Central memory CD4-positive, alpha-beta T cell (primary cell): ENCODE data around the gene TMEM101.
A peak's percentile ranks its signal among the peaks of the same experiment; 100 is the strongest.
"Not testable (repeated sequence)": the region's sequence is repeated elsewhere in the genome, so short reads cannot be mapped to it uniquely, and the experiment has no call there.

Source experiments
- DNase-seq: peaks from one replicate; pipeline ENCODE4 v3.0.0; 2022

The TMEM101 gene

DNA sequence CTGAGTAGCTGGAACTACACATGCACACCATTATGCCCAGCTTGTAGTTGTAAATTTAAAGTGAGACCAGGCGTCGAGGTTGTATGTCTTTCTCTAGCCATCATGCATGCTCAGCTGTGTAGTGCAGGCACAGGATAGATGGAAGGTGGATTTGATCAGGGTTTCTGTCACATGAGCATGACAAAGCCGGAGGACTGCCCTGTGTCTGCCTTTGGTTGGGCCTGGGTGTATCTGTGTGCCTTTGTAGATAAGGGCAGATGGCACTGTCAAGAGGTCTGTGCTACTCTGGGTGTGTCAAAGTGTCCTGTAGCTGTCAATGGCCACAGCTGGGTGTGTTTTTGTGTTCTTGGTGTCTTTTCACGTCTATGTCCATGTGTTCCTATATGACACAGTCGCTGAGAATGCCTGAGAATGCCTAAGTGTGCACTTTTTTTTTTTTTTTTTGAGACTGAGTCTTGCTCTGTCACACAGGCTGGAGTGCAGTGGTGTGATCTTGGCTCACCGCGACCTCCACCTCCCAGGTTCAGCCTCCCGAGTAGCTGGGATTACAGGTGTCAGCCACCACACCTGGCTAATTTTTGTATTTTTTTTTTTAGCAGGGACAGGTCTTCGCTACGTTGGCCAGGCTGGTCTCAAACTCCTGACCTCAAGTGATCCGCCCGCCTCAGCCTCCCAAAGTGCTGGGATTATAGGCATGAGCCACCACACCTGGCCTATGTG lies 14.5 kb downstream of the TMEM101 start:
- DNase-seq = no peak

DNA sequence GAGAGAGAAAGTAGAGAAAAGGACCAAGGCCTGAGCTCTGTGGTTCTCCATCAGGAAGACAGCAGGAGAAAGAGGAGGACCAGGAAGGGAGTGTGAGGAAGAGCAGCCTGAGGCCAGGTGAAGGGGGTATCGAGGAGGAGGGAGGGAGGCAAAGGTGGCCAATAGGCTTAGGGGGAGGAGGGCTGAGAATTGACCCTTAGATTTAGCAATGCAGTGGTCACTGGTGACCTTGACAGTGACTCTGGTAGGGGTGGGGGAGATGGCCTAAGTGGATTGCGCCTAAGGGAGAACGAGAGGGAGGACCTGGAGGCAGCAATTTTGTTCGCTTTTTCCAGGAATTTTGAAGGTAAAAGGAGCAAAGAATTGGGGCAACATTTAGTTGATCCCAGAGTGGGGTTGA lies 15.7 kb downstream of the TMEM101 start:
- DNase-seq = no peak

DNA sequence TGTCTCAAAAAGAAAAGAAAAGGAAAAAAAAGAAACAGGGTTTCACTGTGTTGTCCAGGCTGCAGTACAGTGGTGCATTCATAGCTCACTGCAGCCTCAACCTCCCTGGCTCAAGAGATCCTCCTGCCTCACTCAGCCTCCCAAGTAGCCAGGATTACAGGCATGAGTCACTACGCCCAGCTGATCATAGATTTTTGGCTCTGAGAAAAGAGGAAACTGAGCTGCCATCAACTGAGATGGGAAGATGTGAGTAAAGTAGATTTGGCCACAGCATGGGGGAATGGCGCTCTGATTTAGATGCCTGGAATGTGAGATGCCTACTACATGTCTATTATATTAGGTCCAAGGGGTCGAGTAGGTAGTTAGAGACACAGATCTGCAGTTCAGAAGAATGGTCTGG lies 16.2 kb downstream of the TMEM101 start:
- DNase-seq = no peak

DNA sequence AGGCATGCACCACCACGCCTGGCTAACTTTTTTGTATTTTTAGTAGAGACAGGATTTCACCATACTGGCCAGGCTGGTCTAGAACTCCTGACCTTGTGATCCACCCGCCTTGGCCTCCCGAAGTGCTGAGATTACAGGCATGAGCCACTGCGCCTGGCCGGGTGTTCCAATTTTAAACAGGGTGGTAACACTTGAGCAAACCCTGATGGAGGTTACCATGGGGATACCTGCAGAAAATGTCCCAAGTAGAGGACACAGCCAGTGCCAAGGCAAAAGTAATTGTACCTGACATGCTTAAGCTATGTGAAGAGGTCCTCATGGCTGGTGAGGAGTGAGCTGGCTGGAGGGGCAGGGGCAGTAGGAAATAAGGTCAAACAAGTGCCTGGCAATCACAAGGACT lies 17.6 kb downstream of the TMEM101 start:
- DNase-seq = not testable (repeated sequence)

DNA sequence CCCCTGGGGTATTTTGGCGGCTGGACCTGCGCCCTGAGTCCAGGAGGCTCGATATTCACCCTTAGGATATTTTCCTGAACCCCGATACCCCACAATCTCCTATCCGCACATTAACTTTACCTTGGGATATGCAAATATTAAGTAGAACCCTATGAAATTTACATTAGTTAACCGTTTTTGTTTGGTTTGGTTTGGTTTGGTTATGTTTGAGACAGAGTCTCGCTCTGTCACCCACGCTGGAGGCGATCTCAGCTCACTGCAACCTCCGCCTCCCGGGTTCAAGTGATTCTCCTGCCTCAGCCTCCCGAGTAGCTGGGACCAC lies 19.7 kb downstream of the TMEM101 start:
- no peak for DNase-seq

DNA sequence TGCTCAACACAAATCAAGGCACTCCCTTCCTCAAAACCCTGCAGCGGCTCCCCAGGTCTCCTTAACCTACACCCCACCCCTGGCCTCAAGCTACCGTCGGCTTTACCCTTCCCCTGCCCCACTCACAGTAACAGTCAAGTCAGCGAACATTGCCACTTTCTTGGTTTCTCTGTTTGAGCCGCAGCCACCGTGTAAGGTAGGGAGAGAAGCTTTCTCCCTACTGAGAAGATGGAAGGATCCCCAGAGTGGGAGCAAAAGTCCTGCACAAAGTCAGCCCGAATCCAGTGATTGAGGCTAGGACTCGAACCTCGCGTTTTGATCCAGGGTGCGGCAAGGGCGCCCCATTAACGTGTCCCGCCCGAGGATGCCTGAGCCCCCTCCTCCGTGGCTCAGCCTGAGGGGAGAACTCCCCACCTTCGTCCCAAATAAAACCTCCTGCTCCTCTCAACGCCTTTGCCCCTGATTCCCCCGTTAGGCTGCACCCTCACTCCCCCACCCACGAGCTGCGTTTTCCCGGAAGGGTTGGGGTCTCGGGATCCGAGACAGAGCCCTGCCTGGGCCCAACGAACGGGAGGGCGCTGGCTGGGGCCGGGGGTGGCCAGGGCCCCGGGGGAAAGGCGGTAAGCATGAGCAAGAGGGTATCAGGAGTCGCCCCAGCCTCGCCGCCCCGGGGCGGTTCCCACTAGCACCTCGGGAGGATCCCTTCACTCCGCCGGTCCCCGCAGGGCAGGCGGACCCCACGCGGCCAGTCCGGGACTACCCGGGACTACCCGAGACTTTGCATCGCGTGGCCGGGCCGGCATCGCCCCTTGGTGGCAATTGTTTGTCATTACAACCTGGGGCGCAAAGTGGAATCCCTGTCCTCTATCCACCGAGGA lies 20.3 kb downstream of the TMEM101 start:
- DNase-seq = peak; percentile 52

DNA sequence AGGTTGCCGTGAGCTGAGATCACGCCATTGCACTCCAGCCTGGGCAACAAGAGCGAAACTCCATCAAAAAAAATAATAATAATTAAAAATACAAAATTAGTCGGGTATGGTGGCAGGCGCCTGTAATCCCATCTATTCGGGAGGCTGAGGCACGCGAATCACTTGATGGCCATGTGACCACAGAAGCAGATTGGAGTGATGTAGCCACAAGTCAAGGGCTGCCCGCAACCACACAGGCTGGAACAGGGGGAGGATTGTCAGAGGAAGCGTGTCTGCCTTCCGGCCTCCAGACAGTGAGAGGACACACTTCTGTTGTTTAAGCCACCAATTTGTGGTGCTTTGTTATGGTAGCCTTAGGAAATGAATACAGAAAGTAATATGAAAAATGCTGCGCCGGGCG lies 22.1 kb downstream of the TMEM101 start:
- no peak for DNase-seq

DNA sequence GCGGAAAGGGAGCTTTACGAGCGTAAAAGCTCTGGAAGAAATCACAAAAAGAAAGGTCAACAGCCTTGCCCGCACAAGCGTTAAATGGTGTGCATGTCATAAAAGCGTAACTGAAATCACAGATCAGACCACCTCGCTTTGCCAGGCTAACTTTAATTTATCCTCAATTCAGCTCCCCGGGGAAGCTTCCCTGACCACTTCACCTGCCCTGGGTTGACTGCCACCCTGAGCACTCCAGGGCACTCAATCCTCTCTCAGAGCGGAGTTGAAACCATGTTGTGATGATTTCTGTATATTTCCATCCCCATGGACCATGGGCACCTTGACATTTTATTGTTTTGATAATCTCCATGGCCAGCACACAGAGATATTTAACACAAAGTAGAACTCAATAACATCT lies 26.5 kb downstream of the TMEM101 start:
- no peak for DNase-seq

DNA sequence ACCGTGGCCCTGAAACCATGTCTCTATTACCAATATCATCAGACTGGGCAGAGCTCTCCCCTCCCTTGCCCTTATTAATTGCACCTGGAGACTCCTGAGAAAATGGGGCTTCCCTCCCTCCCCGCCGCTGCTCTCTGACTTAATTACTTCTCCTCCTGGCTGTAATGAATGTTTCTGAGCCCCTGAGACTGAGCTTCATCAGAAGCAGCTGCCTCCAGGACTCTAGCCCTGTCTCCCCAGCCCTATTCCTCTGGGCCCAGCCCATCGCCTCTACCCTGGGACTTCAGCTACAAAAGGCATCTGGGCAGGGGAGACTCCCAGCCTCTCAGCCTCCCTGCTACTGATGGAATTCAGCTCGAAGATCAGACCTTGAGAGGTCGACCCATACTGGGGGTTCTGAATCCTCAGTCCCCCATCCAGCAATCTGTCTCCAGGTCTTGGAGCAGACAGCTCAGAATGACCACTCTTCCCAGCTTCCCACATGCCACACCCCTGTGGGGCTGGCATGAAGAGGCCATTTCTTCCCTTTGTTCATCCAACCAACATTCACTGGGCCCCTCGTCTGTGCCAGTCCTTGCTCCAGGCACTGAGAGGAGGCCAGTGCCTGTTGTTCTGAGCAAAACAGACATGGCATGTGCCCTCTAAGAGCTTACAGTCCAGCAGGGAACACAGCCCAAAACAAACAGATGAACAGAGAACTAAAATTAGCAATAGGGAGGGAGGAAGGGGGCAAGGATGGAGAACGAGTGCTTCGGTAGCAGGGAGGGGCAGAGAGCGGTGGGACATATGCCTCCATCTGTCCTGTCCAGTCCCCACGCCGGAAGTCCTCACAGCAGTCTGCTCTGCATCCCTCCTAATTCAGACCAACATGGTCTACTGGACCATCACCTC lies 27.4 kb downstream of the TMEM101 start:
- no peak for DNase-seq

DNA sequence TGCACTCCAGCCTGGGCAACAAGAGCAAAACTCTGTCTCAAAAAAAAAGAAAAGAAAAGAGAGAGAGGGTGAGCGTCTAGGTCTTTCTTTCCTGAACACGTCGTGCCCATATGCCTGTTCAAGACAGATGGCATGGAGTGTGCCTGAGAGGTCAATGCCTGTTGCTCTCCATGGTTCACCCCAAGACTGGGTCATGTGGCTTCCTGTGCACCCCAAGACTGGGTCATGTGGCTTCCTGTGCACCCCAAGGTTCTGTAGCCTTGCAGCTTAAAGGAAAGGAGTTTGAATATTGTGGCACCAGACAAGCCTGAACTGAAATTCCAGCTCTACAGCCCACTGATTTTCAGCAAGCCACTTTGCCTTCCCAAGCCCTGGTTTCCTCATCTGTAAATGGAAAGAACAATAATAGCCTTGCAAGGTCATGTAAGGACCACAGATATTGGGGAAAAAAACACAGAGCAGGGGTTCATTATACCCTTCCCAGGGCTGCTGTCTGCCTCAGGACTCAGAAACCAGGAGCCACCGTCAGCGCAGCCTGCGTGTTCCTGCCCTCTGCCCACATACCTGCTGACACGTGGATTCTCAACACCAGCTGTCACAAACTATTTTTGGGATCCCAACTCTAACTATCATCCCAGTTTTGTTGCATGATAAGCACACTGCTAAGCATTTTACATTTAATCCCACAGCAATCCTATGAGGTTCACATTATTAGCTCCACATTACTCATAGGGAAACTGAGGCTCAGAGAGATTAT lies 28.4 kb downstream of the TMEM101 start:
- no peak for DNase-seq

DNA sequence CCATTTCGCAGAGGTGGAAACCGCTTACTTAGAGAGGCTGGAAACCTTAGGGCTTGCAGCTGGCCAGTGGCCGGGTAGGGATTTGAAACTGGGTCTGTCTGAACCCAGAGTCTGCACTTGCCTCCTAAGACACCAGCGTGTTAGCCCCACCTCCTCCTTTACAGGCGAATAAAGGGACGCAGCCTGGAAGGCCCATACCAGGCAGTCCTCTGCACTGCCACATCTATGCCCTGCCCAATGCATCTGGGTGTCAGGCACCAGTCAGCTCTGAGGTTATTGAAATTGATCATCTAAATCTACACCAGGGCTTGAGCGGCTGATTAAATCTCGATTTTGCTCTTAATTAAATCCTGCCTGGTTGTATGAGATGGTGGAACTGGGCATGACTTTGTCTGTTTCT lies 30.2 kb downstream of the TMEM101 start:
- no peak for DNase-seq

DNA sequence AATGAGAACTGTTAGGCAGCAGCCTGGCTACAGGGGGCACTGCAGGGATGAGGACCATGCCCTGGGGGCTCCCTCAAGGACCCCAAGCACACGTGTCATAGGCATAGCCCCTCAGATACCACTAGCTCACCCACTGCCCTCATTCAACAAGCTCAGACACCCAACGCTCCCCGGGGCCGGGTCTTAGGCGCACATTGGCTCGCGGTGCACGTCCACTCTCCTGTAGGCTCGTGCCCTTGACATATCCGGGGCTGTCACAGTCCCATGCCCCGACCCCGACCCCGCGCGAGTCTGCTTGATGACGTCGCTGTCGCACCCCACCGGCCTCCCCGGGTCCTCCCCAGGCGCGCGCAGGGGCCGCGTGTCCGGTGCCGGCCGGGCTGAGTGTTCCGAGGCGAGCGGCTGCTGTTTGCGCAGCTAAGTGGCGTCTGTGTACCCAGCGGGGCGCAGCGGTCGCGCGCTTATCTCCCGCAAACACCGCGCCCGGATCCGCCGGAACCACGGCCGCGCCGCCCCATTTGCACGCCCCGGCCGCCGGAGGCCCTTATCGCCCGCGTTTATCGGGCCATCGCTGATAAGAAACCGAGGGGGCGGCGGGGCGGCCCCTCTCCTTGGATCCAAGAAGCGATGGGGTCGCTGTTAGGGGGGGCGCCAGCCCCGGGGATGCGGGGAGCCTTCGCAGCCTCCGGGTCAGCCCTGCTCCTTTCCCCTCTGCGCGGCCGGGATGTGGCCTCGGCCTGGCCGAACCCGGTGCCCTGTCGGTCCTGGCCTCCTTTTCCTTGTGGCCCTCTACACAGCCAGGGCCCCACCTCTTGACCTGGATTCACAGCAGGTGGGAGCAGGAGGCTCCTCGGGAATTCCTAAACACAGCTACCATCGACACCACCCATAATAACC lies 31.0 kb downstream of the TMEM101 start:
- no peak for DNase-seq

DNA sequence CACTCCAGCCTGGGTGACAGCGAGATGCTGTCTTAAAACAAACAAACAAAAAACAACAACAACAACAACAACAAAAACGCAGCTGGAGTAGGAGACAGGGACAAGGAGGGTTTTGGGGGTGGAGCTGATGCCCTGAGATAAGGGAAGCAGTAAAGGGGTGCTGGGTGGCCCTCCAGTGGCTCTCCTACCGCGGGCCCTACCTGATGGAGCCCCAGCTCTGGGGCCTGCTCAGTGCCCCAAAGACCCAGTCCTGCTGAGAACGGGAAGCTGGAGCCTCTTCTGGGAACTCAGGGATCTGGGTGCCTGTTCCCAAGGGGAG lies 31.6 kb downstream of the TMEM101 start:
- no peak for DNase-seq

DNA sequence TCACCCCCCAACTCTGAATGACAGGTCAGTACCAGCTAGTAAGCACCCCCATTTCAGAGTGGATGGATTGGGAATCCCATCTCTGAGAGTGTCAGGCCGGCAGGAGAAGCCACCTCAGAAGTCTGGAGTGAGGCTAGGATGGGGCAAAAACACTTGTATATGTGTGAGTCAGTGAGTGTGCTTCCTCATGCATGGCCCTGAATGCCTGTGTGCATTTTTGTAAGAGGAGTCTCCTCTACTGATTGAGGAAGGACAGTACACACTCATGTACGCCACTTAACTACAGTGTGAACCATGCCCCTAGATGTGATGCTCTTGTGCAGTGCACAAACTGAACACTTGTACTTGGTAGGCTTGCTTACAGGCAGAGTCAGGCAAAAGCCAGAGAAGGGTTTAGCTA lies 32.6 kb downstream of the TMEM101 start:
- DNase-seq = no peak

DNA sequence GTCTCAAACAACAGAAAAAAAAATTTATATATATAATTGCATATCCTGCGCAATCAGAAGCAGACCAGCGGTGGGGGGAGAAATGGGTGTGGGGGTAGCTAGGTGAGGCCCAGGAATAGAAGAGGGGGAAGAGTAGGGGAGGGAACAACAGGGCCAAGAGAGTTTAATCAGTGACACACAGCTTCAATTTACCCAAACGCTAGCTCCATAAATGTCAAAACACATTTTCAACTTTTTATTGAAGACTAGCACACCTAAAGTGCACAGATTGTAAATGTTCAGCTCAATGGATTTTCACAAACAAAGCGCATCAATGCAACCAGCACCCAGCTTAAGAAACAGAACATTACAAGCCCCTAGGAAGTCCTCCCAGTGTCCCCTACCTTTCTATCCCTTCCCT lies 35.1 kb downstream of the TMEM101 start:
- no peak for DNase-seq

DNA sequence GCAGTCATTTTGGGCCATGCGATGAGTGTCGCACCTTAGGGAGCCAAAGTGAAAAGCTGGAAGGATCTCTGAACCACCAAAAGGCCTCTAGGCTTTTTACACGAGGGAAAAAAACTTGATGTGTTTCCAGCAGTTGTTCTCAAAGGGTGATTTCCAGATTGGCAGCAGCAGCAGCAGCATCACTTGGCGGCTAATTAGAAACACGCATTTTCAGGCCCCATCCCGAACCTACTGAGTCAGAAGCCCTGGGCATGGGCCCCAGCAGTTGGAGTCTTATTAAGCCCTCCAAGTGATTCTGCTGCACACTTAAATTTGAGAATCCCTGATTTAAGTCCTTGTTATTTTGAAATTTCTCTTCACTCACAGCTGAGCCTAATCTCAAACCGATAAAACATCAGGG lies 35.8 kb downstream of the TMEM101 start:
- DNase-seq = no peak

DNA sequence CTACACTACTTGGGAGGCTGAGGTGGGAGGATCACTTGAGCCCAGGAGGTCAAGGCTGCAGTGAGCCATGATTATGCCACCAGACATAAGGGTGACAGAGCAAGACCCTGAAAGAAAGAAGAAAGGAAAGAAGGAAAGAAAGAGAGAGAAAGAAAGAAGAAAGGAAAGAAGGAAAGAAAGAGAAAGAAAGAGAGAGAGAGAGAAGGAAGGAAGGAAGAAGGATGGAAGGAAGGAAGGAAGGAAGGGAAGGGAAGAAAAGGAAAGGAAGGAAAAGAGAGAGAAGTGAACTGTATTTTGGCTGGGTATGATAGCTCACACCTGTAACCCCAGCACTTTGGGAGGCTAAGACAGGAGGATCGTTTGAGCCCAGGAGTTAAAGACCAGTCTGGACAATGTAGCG lies 36.7 kb downstream of the TMEM101 start:
- DNase-seq = no peak

DNA sequence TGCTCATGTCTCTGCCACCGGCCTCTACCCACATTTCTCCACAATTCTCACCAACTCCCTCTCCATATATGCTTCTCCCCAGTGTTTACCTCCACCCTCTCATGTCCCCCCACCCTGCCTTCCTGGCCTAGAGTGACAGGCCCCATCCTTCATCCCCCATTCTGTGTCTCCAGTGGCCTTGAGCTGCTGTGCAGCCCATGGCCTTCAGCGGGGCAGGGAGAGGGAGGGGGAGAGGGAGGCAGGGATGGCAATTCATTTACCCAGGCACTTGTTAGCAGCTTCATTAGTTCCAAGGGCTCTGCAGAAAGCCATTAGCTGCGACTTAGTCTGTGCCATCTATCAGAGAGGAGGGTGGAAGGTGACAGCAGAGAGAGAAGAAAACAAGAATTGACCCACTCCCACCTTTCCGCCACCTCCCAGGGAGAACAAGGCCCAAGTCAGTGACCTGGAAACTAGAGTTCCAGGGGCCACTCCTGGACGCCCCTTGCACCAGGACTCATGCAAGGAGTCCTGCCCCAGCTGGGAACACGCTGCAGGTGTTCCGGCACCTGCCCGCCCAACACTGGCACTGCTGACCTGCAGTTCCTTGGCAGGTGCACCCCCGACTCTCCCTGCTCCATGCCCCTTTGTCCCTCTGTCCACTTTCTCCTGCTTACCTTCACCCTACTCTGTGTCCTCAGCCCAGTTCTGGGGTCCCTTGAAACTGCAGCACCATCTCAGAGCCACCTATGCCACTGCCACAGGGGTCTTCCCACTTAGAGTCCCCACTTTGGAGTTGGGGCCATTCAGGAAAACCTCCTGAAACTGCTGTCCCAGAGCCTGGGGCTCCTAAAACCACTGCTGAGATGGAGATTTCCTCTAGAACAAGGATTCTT lies 37.6 kb downstream of the TMEM101 start:
- DNase-seq = no peak

DNA sequence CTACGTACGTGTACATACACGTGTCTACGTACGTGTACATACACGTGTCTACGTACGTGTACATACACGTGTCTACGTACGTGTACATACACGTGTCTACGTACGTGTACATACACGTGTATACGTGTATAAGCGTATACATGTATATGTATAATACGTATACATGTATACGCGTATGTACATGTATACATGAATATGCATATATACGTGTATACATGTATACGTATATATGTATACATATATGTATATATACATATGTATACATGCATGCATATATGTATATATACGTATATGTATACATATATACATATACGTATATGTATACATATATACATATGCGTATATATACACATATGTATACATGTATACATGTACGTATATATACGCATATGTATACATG lies 38.9 kb downstream of the TMEM101 start:
- DNase-seq = no peak

DNA sequence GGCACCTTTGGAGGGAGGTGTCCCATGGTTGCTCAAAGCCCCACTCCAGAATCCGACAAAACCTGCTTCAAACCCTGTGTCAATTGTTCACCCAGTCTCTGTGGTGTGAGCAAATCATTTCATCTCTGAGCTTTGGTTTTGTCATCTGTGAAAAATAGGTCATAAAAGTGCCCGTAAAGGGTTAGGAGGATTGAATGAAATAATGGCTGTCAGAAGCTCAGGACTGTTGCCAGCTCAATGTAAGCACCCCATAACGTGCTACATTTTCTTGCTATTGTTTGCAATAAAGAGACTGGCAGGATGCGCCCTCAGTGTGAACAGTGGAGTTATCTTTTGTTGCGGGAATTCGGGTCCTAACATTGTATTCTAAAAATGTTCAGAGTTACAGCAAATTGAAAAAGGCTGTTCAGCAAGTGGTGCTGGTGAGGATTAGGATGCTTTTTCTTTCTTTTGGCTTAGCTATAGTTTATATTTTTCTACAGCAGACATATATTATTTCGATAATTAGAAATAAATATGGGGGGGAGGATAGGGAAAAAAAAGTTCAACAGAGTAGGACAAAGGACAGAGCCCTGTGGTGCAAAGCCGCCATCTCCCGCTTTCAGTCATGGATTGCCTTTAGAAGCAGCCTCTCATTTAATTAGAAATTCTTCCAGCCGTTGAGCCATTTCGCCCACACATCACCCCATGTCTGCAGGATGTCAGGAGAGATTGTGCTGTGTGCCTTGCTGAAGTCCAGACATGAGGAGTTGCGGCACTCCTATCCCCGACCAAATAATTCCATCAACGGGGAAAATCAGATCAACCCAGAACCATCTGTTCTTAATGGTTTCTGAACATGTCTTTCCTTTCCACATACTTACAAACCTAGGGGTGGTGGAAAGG lies 40.1 kb downstream of the TMEM101 start:
- no peak for DNase-seq
